CMK (cell line): Measurements from ENCODE around the gene ZDHHC17.

ENCODE experiments used
- DNase-seq: peaks from one replicate; pipeline ENCODE4 v3.0.0-alpha.2; 2010; ENCODE audit warnings: low read depth

ZDHHC17 gene

DNA sequence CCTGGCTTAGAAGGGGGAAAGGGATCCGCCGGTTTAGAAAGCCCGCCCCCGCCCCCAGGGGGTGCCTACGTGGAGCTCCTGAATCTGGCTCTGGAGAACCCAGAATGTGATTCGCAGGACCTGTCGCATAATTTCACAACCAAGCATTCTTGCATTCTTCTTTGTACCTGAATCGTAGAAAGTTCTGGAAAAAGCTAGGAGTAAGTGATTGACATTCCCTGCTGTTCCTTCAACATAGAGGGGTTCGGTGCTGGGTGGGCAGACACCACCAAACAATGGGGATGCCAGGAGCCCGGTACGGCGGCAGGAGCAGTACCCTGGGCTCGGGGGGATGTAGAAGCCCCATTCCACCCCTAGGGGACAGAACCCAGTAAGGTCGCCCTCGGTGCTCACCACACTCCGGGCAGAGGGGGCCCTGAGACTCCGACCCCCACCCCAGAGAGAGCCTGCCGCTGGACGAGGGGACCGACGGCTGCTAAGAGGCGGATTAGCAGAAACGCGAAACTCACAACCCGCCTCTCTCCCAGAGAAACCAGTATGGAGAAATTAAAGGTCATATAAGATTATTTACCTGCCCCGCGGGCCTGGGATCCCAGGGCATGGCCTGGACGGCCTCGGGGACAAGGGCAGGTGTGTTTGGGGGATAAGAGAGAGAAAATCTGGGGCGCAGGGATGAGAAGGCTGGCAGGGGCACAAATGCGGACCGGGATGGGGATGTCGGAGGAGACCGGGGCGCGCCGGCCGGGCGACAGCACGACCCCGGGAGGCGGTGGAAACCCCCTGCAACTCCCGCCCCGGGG, 114.4 kb downstream of the ZDHHC17 start:
- DNase-seq = no peak

DNA sequence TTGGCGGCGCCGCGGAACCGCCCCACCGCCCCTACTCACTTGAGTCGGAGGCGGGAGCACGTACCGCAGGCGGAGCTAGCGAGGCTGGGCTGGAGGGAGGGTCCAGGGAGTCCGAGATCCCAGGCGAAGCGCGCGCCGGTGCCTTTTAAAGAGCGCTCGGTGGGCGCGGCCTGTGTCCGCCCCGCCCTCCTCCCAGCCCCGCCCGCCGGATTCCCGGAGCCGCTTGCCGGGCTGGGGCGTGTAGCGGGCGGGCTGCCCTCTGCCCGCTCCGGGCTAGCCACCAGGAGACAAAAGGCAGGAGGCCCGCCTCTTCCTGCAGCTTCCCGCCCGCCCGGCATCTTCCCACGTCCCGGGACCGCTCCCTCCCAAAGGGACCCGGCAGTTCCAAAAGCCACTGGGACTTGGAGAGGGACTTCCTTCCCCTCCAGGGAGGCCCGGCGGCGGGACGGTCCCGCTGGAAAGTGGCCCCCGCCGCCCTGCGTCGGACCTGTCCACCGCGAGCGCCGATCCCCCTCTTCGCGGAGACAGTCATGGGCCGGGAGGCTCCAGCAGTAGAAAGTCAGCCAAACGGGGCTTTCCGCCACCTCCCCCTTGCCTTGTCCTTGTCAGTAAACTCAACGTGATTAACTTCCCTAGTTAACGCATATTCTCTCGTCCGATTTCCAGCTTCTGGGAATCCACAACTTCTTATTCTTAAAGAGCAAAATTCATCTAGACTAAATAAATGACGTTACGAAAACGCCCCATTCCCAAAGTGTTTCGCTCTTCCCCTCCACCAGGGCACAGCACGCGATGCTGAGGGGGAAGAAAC, 115.2 kb downstream of the ZDHHC17 start, which contains the start of gene CSRP2:
TSS of gene CSRP2 (minus strand) at position 121 of the 811 bp plus-strand sequence. CDS start 12,759 bp downstream, outside the sequence.
- peak; percentile 32 for DNase-seq

DNA sequence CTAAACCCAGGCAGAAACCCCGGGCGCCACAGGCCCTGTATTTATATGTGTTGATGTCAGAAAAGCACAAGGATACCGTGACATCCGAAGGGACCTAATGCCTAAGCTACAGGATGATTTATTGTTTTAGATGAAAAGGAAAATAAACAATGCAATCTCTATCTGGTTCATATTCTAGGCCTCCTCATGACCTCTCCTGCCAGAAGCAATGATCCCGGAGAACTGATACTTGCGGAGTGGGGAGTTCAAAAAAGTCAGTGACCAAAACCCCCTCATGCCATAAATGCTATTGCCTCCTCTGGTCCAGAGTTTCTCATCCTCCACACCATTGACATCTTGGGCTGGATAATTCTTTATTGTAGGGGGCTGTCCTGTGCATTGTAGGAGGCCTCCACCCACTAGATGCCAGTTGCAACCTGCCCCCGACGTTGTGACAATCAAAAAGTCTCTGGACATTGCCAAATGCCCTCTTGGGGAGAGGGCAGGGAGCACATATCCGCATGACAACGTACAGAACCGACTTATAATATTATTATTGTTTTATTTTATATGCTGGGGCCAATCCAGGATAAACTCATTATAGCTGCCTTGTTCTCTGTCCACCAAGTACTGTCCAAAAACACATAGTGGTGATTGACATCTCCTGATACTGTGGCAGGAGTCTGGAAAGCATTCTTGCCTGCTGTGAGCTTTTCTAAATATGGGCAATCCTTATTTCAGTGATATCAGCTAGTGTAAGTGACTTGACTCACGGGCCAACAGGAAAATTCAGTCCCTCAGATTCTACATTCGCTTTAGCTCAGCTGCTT, 116.0 kb downstream of the ZDHHC17 start:
- DNase-seq = no peak

DNA sequence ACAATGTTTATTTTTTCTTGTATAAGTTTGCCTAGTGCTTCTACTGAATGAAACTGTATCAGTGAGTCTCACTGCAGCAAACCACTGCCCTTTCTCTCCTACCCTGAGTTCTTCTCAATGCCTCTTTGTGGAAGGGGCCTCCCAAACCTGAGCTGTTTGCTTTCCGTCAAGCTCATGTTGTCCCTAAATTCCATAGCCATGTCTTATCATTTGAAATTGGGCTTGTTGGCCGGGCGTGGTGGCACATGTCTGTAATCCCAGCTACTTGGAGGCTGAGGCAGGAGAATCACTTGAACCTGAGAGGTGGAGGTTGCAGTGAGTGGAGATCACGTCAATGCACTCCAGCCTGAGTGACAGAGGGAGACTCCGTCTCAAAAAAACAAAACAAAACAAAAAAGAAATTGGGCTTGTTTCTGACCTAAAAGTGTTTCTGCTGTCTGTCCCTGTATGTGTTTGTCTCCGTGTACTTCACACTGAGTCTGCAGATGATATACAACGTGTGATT, 116.7 kb downstream of the ZDHHC17 start:
- no peak for DNase-seq

DNA sequence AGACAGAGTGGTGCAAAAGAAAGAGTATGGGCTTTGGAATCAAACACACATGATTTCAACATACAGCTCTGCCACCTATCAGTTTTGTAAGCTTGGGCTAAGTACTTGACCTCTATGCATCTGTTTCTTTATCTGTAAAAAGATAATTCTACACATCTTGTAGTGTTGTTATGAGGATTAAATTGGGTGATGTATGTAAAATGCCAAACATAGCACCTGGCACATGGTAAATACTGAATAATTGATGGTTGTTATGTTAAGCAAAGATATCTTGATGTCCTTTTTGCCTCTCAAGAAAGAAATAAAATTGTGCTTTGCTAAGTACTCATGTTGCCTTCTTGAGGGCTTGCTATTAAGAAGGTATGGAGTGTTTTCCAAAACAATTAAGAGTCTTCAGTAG, 117.2 kb downstream of the ZDHHC17 start:
- no peak for DNase-seq

DNA sequence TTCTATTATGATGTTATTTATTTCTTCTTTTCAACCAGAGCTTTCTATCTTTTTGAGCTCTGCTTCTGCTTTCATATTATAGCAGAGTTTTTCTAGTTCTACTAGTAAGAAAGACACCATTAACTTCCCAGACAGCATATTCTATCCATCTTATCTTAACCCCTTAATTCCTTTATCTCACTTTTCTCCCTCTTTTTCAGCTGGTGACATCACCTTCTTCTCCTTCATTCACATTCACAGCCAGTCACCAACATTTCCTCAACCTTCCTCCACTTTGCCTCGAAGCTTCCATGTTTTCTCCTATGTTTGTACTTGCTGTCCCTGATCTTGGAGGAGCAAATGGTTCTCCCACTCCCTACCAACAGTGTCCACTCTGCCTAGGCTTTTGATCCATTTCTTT, 118.5 kb downstream of the ZDHHC17 start:
- DNase-seq = no peak

DNA sequence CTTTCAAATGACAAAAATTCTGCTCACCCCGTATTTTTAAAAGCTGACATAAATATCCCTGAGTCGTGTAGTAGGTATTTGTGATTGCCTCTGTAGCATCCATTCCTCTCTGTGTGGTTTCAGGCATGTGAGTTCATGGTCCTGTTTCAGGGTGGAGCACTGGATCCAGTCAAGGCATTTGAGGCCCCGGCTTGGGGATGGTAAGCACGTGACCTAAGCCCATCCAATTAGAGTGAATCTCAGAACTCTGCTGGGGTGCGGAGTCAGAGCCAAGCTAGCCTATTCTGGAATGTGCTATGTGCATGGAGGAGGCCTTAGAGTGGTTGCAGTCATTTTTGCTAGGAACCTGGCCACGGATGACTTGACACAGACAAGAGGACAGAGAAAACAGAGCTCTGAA, 119.2 kb downstream of the ZDHHC17 start:
- no peak for DNase-seq

DNA sequence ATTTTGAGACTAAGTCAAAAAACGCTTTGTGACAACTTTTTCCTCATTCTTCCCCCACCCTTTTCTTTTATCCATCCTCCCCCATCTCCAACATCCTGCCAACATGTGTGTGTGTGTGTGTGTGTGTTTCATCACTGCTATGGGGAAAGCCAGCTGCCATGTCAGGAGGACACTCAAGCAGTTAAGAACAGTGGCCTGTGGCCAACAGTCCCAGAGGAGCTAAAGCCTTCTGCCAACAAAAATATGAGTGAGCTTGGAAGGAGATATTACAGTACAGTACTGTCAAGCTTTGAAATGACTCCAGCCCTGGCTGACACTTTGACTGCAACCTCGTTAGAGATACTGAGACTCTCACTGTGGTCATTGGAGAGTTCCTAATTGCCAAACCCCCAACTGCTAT, 119.9 kb downstream of the ZDHHC17 start:
- no peak for DNase-seq

DNA sequence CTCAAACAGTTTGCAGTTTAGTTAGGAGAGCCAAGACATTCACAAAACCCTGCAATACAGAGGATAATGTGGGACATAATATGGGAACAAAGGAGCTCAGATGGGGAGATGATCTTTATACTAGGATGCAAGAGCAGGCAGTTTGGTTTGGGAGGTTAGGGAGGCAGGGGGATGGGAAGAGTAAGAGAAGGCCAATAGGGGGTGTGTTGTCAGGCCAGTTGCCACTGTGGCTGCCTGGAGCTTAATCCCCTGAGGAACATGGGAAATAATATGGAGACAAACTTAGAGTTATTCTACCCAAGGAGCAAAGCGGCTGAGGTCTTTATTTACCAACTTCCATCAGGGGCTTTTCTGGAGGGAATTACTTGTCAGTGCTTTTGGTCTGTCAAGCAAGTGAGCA, 124.9 kb downstream of the ZDHHC17 start:
- DNase-seq = no peak

DNA sequence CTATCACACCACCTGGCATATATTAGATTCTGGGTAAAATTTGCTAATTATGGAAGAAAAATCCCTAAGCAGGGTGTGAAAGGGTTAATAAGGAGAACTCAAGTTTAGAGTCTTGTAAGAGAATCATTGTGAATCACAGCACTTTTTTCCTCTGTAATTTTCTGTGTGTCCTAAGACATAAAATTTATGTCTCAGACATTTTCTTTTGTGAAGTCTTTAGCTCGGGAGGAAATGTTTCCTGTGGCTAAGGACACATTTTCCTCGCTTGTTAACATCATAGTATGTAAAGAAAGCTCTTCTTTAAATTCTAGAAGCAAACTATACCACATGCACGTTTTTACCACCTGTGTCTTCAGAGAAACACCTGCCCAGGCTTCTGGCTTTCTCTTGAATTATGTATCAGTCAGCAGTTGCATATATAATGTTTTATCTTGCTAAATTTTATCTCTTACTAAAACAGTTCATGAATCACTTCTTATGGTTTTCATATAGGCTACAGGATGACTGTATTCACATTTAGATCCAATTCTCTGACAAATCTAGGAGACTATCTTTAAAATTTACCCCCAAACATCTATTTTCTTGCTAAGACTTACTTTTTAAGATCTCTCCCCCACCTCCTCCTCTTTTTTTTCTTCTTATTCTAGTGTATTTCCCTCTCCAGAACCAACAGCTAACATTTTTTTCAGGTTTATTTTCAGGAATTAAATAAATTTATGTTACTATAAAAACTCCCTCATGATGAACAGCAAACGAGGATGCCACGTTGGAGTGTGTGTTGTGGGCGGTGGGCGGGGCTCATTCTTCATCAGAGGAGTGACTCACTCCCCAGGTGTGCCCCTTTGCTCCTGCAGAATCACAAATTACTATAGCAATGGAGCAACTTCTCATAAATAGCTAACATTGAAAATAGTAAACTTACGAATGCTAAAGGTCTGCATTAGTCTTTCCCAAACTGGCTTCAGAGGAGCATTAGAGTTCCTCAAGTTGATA, 126.5 kb downstream of the ZDHHC17 start:
- no peak for DNase-seq

DNA sequence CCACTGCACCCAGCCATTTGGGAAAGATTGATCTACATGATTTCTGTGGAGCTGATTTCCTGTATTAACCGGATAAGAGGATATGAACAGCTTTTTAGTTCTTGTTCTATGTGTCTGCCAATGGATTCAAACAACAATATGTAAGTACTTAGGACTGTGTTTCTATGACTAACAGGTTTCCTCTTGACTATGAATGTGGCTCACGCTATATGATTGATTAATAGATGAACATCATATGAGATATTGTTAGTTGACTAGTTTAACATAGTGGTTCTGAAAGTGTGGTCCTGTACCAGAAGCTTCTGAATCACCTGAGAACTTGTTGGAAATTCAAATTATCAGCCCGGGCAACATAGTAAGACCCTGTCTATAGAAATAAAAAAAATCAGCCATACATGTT, 127.7 kb downstream of the ZDHHC17 start:
- no peak for DNase-seq

DNA sequence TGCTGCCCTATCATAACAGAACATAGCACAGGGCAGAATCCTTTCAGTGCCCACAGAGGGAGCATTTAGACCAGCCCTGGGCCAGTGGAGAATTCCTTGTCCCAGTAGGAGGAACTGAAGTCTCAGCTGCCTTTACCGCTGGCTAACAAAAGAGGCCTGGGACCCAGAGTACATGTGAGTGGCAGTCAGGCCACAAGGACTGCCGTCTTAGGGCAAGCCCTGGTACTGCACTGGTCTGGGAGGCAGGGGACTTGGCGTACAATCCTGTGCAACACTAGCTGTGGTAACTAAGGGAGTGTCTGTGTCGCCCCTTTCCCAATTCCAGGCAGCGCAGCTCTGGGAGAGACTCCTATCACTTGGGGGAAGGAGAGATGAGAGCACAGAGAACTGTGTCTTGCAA, 131.9 kb downstream of the ZDHHC17 start:
- DNase-seq = no peak

DNA sequence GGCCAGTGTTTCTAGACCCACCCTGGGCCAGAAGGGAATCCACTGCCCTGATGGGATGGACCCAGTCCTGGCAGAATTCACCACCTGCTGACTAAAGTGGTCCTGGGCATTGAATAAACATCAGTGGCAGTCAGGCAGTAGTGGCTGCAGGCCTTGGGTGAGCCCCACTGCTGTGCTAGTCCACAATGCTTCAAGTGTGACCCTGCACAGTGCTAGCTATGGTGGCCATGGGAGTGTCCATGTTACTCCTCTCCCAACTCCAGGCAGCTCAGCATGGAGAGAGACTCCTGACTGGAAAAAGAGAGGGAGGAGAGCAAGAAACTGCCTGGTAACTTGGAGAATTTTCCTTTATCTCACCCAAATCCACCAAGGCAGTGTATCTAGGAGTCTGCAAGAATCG, 132.4 kb downstream of the ZDHHC17 start:
- no peak for DNase-seq

DNA sequence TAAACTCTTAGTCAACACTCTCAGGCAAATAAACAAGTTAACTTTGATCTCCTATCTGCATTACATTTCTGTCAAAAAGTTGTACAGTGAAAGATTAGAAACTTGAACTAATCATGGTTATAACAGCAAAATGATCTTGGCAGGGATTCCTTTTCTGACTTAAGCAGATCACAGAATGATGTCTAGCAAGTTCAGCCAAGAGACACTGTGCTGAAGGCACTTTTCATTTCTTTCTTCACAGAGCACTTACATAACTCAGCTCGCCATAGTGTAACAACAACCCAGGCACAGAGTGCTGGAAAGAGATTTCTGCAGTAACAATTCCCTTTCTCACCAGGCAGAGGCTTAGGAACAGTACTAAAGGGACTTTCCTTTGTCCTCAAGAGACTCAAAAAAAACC, 134.5 kb downstream of the ZDHHC17 start:
- no peak for DNase-seq

DNA sequence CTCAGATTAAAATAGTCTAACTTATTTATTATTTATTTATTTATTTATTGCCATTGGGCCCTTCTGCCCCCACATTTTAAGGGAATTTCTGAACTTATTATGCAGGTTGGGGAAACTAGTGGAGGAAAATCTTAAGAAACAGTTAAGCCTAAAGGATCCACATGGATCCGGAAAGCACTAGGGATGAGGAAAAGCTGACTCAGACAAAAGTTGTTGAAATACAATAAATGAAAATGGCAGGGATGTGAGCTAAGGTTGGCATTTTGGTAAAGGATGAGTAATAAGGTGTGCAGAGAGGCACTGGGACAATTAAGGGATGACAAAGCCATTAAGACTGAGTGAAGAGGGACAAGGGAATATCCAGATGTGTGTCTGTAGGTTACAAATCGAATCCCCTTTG, 135.6 kb downstream of the ZDHHC17 start:
- no peak for DNase-seq

DNA sequence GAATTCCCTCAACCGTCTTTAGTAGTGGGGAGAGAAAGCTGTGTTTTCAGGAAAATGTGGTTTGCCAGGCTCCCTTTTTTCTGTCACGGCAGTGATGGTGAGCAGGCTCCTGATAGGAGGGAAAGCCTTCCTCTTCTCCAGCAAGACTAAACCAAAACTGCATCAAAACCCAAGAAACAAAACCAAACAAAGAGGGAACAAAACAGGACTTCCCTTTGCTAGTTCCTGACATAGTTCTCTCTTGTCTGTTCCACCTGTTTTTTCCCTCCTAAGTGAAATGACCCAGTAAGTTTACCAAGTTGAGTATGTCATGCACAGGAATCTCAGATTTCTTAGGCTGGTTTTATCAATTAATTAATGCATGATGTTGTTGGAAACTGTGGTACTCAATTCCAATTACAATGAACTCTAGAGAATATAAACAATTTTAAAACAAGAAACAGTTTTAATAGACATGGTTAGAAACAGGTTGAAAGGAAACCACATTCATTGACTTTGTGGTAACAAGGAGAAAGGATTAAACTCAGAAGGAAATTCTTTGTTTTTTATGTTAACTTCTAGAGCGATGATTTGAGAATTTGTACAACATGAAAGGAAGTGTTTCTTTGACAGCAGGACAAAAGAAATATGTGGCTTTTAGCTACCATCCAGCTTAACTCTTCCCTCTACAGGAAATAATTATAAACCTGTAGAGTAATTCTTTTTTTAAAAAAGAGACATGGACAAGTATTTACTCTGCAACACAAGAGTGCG, 137.9 kb downstream of the ZDHHC17 start:
- DNase-seq = no peak
